ENCODE results near the gene SMCO1. TPM values are rescaled to one million over a fixed set of nuclear protein-coding genes. Genes with fewer than 3 reads are reported as not detected.

SMCO1 gene
- total and polyA plus RNA-seq, 2 experiments from 2014 or later, result not detected

GRCh38 chr3:196553551-196553950 lies 38.4 kb upstream of the SMCO1 start (continued):
- TF ChIP-seq STAT1 (IDR thresholded peaks at IDR 0.05; ENCODE audit: unreplicated experiment) (no peak), POLR2AphosphoS5 (IDR thresholded peaks at IDR 0.05; ENCODE audit: low read depth) (no peak), ETS1 (IDR thresholded peaks at IDR 0.05) (no peak), NANOG (IDR thresholded peaks at IDR 0.05; ENCODE audit: borderline replicate concordance) (no peak), REST (IDR thresholded peaks at IDR 0.05; ENCODE audit: unreplicated experiment) (no peak), ZNF114 (CRISPR knock-in tag; IDR thresholded peaks at IDR 0.05) (no peak)

GRCh38 chr3:196552253-196552652 lies 37.1 kb upstream of the SMCO1 start:
- Histone ChIP-seq H3K79me2 (replicated peaks; ENCODE audit: insufficient read depth) (no peaks in the 10 kb centered on the region), H3K36me3 (ENCODE audit: insufficient read depth) (no peaks in the 10 kb centered on the region), H4K20me1 (replicated peaks; ENCODE audit: insufficient read depth) (no peaks in the 10 kb centered on the region), H3K4me3 (no peak overlapping the region), H3F3A (replicated peaks; ENCODE audit: low read depth) (no peaks in the 10 kb centered on the region), H3K27ac (ENCODE audit: low read depth) (no peak overlapping the region), H3K9me2 (ENCODE audit: insufficient read depth) (no peaks in the 10 kb centered on the region; the same call in 1 of the 2 replicates), H2AFZ (no peak overlapping the region), H3K4me2 (no peak overlapping the region), H3K4me1 (ENCODE audit: insufficient read depth) (no peaks in the 10 kb centered on the region), H3K27me3 (ENCODE audit: insufficient read depth) (no peaks in the 10 kb centered on the region)
- Mint-ChIP-seq H3K27me3 (ENCODE audit: insufficient read depth, low read depth, poor library complexity) (peaks cover 5% of the 10 kb centered on the region), H3K9me3 (peaks cover 43% of the 10 kb centered on the region), H3K4me1 (no peaks in the 10 kb centered on the region), H3K36me3 (ENCODE audit: low read depth) (peaks cover 18% of the 10 kb centered on the region), H3K4me3 (no peak overlapping the region), H3K27ac (no peak overlapping the region)
- no peak for DNase-seq (ENCODE audit: low spot score)
- ATAC-seq, result no peak
- no peak for TF ChIP-seq REST (IDR thresholded peaks at IDR 0.05; ENCODE audit: unreplicated experiment)
- TF ChIP-seq EZH2 (IDR thresholded peaks at IDR 0.05; ENCODE audit: low read depth, unreplicated experiment), result no peak
- TF ChIP-seq NANOG (IDR thresholded peaks at IDR 0.05; ENCODE audit: borderline replicate concordance), result no peak
- TF ChIP-seq ZNF114 (CRISPR knock-in tag; IDR thresholded peaks at IDR 0.05), result no peak
- TF ChIP-seq, protein P1, sequence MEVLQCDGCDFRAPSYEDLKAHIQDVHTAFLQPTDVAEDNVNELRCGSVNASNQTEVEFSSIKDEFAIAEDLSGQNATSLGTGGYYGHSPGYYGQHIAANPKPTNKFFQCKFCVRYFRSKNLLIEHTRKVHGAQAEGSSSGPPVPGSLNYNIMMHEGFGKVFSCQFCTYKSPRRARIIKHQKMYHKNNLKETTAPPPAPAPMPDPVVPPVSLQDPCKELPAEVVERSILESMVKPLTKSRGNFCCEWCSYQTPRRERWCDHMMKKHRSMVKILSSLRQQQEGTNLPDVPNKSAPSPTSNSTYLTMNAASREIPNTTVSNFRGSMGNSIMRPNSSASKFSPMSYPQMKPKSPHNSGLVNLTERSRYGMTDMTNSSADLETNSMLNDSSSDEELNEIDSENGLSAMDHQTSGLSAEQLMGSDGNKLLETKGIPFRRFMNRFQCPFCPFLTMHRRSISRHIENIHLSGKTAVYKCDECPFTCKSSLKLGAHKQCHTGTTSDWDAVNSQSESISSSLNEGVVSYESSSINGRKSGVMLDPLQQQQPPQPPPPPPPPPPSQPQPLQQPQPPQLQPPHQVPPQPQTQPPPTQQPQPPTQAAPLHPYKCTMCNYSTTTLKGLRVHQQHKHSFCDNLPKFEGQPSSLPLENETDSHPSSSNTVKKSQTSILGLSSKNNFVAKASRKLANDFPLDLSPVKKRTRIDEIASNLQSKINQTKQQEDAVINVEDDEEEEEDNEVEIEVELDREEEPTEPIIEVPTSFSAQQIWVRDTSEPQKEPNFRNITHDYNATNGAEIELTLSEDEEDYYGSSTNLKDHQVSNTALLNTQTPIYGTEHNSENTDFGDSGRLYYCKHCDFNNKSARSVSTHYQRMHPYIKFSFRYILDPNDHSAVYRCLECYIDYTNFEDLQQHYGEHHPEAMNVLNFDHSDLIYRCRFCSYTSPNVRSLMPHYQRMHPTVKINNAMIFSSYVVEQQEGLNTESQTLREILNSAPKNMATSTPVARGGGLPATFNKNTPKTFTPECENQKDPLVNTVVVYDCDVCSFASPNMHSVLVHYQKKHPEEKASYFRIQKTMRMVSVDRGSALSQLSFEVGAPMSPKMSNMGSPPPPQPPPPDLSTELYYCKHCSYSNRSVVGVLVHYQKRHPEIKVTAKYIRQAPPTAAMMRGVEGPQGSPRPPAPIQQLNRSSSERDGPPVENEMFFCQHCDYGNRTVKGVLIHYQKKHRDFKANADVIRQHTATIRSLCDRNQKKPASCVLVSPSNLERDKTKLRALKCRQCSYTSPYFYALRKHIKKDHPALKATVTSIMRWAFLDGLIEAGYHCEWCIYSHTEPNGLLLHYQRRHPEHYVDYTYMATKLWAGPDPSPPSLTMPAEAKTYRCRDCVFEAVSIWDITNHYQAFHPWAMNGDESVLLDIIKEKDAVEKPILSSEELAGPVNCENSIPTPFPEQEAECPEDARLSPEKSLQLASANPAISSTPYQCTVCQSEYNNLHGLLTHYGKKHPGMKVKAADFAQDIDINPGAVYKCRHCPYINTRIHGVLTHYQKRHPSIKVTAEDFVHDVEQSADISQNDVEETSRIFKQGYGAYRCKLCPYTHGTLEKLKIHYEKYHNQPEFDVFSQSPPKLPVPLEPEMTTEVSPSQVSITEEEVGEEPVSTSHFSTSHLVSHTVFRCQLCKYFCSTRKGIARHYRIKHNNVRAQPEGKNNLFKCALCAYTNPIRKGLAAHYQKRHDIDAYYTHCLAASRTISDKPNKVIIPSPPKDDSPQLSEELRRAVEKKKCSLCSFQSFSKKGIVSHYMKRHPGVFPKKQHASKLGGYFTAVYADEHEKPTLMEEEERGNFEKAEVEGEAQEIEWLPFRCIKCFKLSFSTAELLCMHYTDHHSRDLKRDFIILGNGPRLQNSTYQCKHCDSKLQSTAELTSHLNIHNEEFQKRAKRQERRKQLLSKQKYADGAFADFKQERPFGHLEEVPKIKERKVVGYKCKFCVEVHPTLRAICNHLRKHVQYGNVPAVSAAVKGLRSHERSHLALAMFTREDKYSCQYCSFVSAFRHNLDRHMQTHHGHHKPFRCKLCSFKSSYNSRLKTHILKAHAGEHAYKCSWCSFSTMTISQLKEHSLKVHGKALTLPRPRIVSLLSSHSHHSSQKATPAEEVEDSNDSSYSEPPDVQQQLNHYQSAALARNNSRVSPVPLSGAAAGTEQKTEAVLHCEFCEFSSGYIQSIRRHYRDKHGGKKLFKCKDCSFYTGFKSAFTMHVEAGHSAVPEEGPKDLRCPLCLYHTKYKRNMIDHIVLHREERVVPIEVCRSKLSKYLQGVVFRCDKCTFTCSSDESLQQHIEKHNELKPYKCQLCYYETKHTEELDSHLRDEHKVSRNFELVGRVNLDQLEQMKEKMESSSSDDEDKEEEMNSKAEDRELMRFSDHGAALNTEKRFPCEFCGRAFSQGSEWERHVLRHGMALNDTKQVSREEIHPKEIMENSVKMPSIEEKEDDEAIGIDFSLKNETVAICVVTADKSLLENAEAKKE (CRISPR knock-in tag; IDR thresholded peaks at IDR 0.05), result no peak
- no peak for TF ChIP-seq CREB1 (CRISPR knock-in tag; IDR thresholded peaks at IDR 0.05; ENCODE audit: low read depth)
- no peak for TF ChIP-seq ZNF331 (CRISPR knock-in tag; IDR thresholded peaks at IDR 0.05; ENCODE audit: low read depth)
- TF ChIP-seq JUNB (IDR thresholded peaks at IDR 0.05; ENCODE audit: unreplicated experiment), result no peak

All from GM23338 (cell line).